GM18858 (cell line): Measurements from ENCODE around the gene MIXL1.

ENCODE experiments used
- ATAC-seq: cut with Tn5 transposase; IDR thresholded peaks from one replicate; pipeline ENCODE4 v1.9.1; 2021; ENCODE audit not compliant: unreplicated experiment

Gene MIXL1

GRCh38 chr1:226276077-226276682, 52.7 kb downstream of the MIXL1 start:
- ATAC-seq = no peak
